Glutamatergic neuron (in vitro differentiated cells): ENCODE data around the gene KCTD5. TPM values are rescaled to one million over a fixed set of nuclear protein-coding genes. Genes with fewer than 3 reads are reported as not detected.
"Not testable (repeated sequence)": the region's sequence is repeated elsewhere in the genome, so short reads cannot be mapped to it uniquely, and the experiment has no call there.

ENCODE experiments used
- DNase-seq: peaks from one replicate; pipeline ENCODE4 v3.0.0; 2022
- H3K27ac Mint-ChIP-seq: one replicate; pipeline ENCODE4 v1.8.0; 2020; ENCODE audit warnings: mild to moderate bottlenecking, mixed read lengths, inconsistent platforms; ENCODE audit not compliant: unreplicated experiment
- H3K27me3 Mint-ChIP-seq: one replicate; pipeline ENCODE4 v1.8.0; 2020; ENCODE audit warnings: mild to moderate bottlenecking, moderate library complexity, mixed read lengths, inconsistent platforms; ENCODE audit not compliant: unreplicated experiment
- H3K36me3 Mint-ChIP-seq: one replicate; pipeline ENCODE4 v1.8.0; 2020; ENCODE audit warnings: mild to moderate bottlenecking, mixed read lengths, inconsistent platforms; ENCODE audit not compliant: unreplicated experiment
- H3K4me1 Mint-ChIP-seq: one replicate; pipeline ENCODE4 v1.8.0; 2020; ENCODE audit warnings: mild to moderate bottlenecking, low read depth, mixed read lengths, inconsistent platforms; ENCODE audit not compliant: unreplicated experiment
- H3K4me3 Mint-ChIP-seq: one replicate; pipeline ENCODE4 v1.8.0; 2020; ENCODE audit warnings: mild to moderate bottlenecking, mixed read lengths, inconsistent platforms; ENCODE audit not compliant: unreplicated experiment
- H3K9me3 Mint-ChIP-seq: one replicate; pipeline ENCODE4 v1.8.0; 2020; ENCODE audit warnings: mild to moderate bottlenecking, moderate library complexity, mixed read lengths, inconsistent platforms; ENCODE audit not compliant: unreplicated experiment
- CTCF ChIP-seq: fragments of 200-600 bp; sonication (generic); IDR thresholded peaks from one replicate; pipeline ENCODE4 v1.5.0; 2021; ENCODE audit not compliant: partially characterized antibody, unreplicated experiment
- total RNA-seq: library from RNA; stranded (reverse); fragmentation: NEBNext Ultra II Directional; extraction: Animal tissue kit (Norgen Biotek cat#: 25700); gene quantifications from one replicate; pipeline ENCODE4 v1.2.1, GENCODE V29; 2021; ENCODE audit not compliant: unreplicated experiment

KCTD5 gene
- total RNA-seq, 1 donor from 2014 or later = 41.2 TPM

GRCh38 chr16:2673066-2673999 is 9.0 kb upstream of the KCTD5 start:
- H3K27ac Mint-ChIP-seq = peak overlapping the region; percentile 28

GRCh38 chr16:2675021-2675420 is 7.3 kb upstream of the KCTD5 start:
- DNase-seq = no peak
- no peak for TF ChIP-seq CTCF
- H3K27me3 Mint-ChIP-seq = peaks cover 2% of the 10 kb centered on the region
- peaks cover 21% of the 10 kb centered on the region for H3K4me1 Mint-ChIP-seq
- peaks cover 6% of the 10 kb centered on the region for H3K9me3 Mint-ChIP-seq
- H3K27ac Mint-ChIP-seq = no peak overlapping the region
- peak overlapping the region; percentile 30 for H3K4me3 Mint-ChIP-seq
- H3K36me3 Mint-ChIP-seq = no peaks in the 10 kb centered on the region

More at GRCh38 chr16:2673066-2673999, 9.0 kb upstream of the KCTD5 start:
- peak; percentile 97 for DNase-seq
- no peak for TF ChIP-seq CTCF
- Mint-ChIP-seq H3K36me3 (no peaks in the 10 kb centered on the region), H3K27me3 (no peaks in the 10 kb centered on the region), H3K4me3 (peak overlapping the region; percentile 85), H3K9me3 (peaks cover 9% of the 10 kb centered on the region), H3K4me1 (peaks cover 33% of the 10 kb centered on the region)

- no peak for TF ChIP-seq CTCF
- no peak for DNase-seq
- no peak overlapping the region for H3K27ac Mint-ChIP-seq
- H3K4me3 Mint-ChIP-seq = no peak overlapping the region
- peaks cover 2% of the 10 kb centered on the region for H3K27me3 Mint-ChIP-seq
- peaks cover 15% of the 10 kb centered on the region for H3K4me1 Mint-ChIP-seq
- H3K36me3 Mint-ChIP-seq = no peaks in the 10 kb centered on the region
- H3K9me3 Mint-ChIP-seq = peaks cover 4% of the 10 kb centered on the region
Measured at GRCh38 chr16:2675714-2676113, 6.6 kb upstream of the KCTD5 start.

GRCh38 chr16:2676937-2677336 is 5.4 kb upstream of the KCTD5 start:
- DNase-seq, H3K27ac Mint-ChIP-seq, H3K4me1 Mint-ChIP-seq, H3K36me3 Mint-ChIP-seq, H3K9me3 Mint-ChIP-seq, H3K4me3 Mint-ChIP-seq, H3K27me3 Mint-ChIP-seq: not testable (repeated sequence)

GRCh38 chr16:2678206-2678965 is 3.9 kb upstream of the KCTD5 start:
- not testable (repeated sequence) for H3K36me3 Mint-ChIP-seq, H3K4me3 Mint-ChIP-seq, H3K9me3 Mint-ChIP-seq, H3K4me1 Mint-ChIP-seq, DNase-seq, H3K27ac Mint-ChIP-seq, H3K27me3 Mint-ChIP-seq

- H3K4me1 Mint-ChIP-seq, H3K4me3 Mint-ChIP-seq, H3K36me3 Mint-ChIP-seq, H3K9me3 Mint-ChIP-seq, DNase-seq, H3K27me3 Mint-ChIP-seq: not testable (repeated sequence)
- H3K27ac Mint-ChIP-seq = peak overlapping the region; percentile 76
Measured at GRCh38 chr16:2679902-2680301, 2.4 kb upstream of the KCTD5 start.

- not testable (repeated sequence) for H3K27me3 Mint-ChIP-seq, H3K27ac Mint-ChIP-seq, H3K36me3 Mint-ChIP-seq, H3K9me3 Mint-ChIP-seq, DNase-seq, H3K4me3 Mint-ChIP-seq, H3K4me1 Mint-ChIP-seq
Measured at GRCh38 chr16:2680360-2680759, 2.0 kb upstream of the KCTD5 start.

GRCh38 chr16:2683041-2683440 is 718 bp downstream of the KCTD5 start:
- DNase-seq, H3K27me3 Mint-ChIP-seq, H3K36me3 Mint-ChIP-seq, H3K9me3 Mint-ChIP-seq, H3K4me1 Mint-ChIP-seq: not testable (repeated sequence)
- Mint-ChIP-seq H3K27ac (peak overlapping the region; percentile 59), H3K4me3 (peak overlapping the region; percentile 85)

GRCh38 chr16:2686075-2686474 is 3.8 kb downstream of the KCTD5 start:
- not testable (repeated sequence) for H3K4me3 Mint-ChIP-seq, H3K27ac Mint-ChIP-seq, DNase-seq, H3K9me3 Mint-ChIP-seq, H3K27me3 Mint-ChIP-seq, H3K36me3 Mint-ChIP-seq, H3K4me1 Mint-ChIP-seq
